Esophagus squamous epithelium (tissue), 4 donors: ENCODE measurements around the gene LCOR.

ENCODE experiments used
- POLR2A ChIP-seq, 4 donors: fragments of 450-650 bp; IDR thresholded peaks; one replicate each; pipeline ENCODE4 v1.6.1; 2017; ENCODE audit warnings: antibody characterized with exemption in 4 of 4, mild to moderate bottlenecking in 4 of 4, moderate library complexity in 3 of 4
- TF ChIP-seq, protein P1 (sequence below), 6 experiments: fragments of 450-650 bp in 4 of 6; fragments of 200-600 bp in 2 of 6; sonication (generic) in 2 of 6; IDR thresholded peaks; one replicate each; pipeline ENCODE4 v1.5.1; 2016 to 2019; ENCODE audit warnings: antibody characterized with exemption in 6 of 6, mild to moderate bottlenecking in 4 of 6, moderate library complexity in 4 of 6

DNA sequence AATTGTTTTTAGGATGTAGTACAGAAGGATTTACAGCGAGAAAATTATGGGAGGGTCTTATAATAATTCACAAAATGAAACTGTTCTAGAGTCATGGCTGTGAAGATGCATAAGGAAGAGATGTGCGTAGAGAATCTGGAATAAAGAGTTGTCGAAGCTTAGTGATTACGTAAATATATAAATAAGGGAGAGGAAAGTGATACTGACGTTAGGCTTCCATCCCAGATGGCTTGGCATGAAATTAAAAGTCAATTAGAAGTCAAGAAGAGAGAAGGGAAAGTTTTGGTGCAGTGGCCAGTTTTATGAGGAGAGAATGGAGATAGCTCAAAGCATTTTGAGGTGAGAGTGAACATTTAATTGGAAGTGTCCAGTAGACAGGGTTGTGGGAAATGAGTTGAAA is 85.5 kb downstream of the LCOR start:
- TF ChIP-seq, protein P1, sequence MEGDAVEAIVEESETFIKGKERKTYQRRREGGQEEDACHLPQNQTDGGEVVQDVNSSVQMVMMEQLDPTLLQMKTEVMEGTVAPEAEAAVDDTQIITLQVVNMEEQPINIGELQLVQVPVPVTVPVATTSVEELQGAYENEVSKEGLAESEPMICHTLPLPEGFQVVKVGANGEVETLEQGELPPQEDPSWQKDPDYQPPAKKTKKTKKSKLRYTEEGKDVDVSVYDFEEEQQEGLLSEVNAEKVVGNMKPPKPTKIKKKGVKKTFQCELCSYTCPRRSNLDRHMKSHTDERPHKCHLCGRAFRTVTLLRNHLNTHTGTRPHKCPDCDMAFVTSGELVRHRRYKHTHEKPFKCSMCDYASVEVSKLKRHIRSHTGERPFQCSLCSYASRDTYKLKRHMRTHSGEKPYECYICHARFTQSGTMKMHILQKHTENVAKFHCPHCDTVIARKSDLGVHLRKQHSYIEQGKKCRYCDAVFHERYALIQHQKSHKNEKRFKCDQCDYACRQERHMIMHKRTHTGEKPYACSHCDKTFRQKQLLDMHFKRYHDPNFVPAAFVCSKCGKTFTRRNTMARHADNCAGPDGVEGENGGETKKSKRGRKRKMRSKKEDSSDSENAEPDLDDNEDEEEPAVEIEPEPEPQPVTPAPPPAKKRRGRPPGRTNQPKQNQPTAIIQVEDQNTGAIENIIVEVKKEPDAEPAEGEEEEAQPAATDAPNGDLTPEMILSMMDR (IDR thresholded peaks at IDR 0.05), result no peak
- TF ChIP-seq POLR2A (IDR thresholded peaks at IDR 0.05), result no peak
